Prostate gland (tissue), 2 donors: ENCODE results near the gene LCOR.

ENCODE experiments used
- POLR2AphosphoS5 ChIP-seq: sonication (generic); formaldehyde crosslinking; IDR thresholded peaks from one replicate; pipeline ENCODE4 v1.6.1; 2017; ENCODE audit warnings: antibody characterized with exemption
- TF ChIP-seq, protein P1 (sequence below), 4 experiments: fragments of 200-600 bp in 2 of 4; fragments of 450-650 bp in 2 of 4; sonication (generic) in 2 of 4; IDR thresholded peaks; 1 replicate in 3 of 4; 2 replicates in 1 of 4; pipeline ENCODE4 v1.5.1; 2016 to 2019; ENCODE audit warnings: antibody characterized with exemption in 4 of 4, mild to moderate bottlenecking in 2 of 4, moderate library complexity in 2 of 4

DNA sequence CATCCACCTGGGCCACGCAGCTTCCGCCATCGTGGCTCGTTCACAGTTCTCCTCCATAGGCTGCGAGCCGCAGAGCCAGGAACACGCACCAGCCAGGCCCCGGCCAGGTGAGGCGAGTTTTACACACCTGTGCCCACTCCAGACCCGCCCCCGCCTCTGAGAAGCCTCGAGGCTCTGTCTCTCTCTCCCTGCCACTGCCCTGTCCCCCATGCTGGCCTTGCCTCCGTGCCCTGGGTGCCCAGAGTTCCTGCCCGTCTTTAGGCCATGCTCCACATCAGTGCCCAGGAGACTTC is 211.4 kb downstream of the LCOR start:
- TF ChIP-seq, protein P1, sequence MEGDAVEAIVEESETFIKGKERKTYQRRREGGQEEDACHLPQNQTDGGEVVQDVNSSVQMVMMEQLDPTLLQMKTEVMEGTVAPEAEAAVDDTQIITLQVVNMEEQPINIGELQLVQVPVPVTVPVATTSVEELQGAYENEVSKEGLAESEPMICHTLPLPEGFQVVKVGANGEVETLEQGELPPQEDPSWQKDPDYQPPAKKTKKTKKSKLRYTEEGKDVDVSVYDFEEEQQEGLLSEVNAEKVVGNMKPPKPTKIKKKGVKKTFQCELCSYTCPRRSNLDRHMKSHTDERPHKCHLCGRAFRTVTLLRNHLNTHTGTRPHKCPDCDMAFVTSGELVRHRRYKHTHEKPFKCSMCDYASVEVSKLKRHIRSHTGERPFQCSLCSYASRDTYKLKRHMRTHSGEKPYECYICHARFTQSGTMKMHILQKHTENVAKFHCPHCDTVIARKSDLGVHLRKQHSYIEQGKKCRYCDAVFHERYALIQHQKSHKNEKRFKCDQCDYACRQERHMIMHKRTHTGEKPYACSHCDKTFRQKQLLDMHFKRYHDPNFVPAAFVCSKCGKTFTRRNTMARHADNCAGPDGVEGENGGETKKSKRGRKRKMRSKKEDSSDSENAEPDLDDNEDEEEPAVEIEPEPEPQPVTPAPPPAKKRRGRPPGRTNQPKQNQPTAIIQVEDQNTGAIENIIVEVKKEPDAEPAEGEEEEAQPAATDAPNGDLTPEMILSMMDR (IDR thresholded peaks at IDR 0.05), result no peak
- no peak for TF ChIP-seq POLR2AphosphoS5
